ENCODE data around the gene CORIN.

- TF ChIP-seq CTCF (IDR thresholded peaks at IDR 0.05) (no peak), POLR2A (IDR thresholded peaks at IDR 0.05) (no peak), EP300 (IDR thresholded peaks at IDR 0.05) (no peak)
These were observed 61.5 kb downstream of the CORIN start for GRCh38 chr4:47776353-47776752.
